KMS-11 (cell line): Measurements from ENCODE around the gene CCDC54.

ENCODE experiments used
- H2AFZ ChIP-seq: fragments of 200-600 bp; sonication (generic); 2 replicates; pipeline ENCODE4 v1.6.1; 2016; ENCODE audit warnings: antibody characterized with exemption, mixed run types, low read depth
- H3K27ac ChIP-seq: fragments of 200-600 bp; sonication (generic); 2 replicates; pipeline ENCODE4 v1.6.1; 2016; ENCODE audit warnings: mild to moderate bottlenecking, mixed run types
- H3K27me3 ChIP-seq: fragments of 200-600 bp; sonication (generic); 2 replicates; pipeline ENCODE4 v1.6.1; 2017; ENCODE audit warnings: mild to moderate bottlenecking, low read depth, mixed run types, moderate library complexity; ENCODE audit not compliant: insufficient read depth
- H3K36me3 ChIP-seq: fragments of 200-600 bp; sonication (generic); 2 replicates; pipeline ENCODE4 v1.6.1; 2017; ENCODE audit warnings: mild to moderate bottlenecking, mixed run types; ENCODE audit not compliant: insufficient read depth
- H3K4me1 ChIP-seq: fragments of 200-600 bp; sonication (generic); 2 replicates; pipeline ENCODE4 v1.6.1; 2016; ENCODE audit warnings: mild to moderate bottlenecking, low read depth, mixed run types; ENCODE audit not compliant: poor library complexity, severe bottlenecking
- H3K4me2 ChIP-seq: fragments of 200-600 bp; sonication (generic); 2 replicates; pipeline ENCODE4 v1.7.0; 2016; ENCODE audit warnings: mild to moderate bottlenecking, mixed run types
- H3K4me3 ChIP-seq: fragments of 200-600 bp; sonication (generic); IDR thresholded peaks from 2 replicates; pipeline ENCODE4 v1.6.1; 2017; ENCODE audit warnings: low read depth, low read length, mixed read lengths; ENCODE audit not compliant: insufficient read depth
- H3K79me2 ChIP-seq: fragments of 200-600 bp; sonication (generic); 2 replicates; pipeline ENCODE4 v1.6.1; 2016; ENCODE audit warnings: low read depth, mixed run types; ENCODE audit not compliant: insufficient read depth
- H3K9ac ChIP-seq: fragments of 200-600 bp; sonication (generic); 2 replicates; pipeline ENCODE4 v1.6.1; 2016; ENCODE audit warnings: mild to moderate bottlenecking, mixed run types
- H4K20me1 ChIP-seq: fragments of 200-600 bp; sonication (generic); 2 replicates; pipeline ENCODE4 v1.6.1; 2016; ENCODE audit warnings: mild to moderate bottlenecking, mixed run types; ENCODE audit not compliant: insufficient read depth
- TF ChIP-seq, protein P1 (sequence below): fragments of 200-600 bp; sonication (generic); conservative IDR thresholded peaks from 2 replicates; pipeline ENCODE4 v1.6.1; 2017; ENCODE audit warnings: low read depth, mild to moderate bottlenecking, antibody characterized with exemption, low read length, moderate library complexity, mixed read lengths

Gene CCDC54

DNA sequence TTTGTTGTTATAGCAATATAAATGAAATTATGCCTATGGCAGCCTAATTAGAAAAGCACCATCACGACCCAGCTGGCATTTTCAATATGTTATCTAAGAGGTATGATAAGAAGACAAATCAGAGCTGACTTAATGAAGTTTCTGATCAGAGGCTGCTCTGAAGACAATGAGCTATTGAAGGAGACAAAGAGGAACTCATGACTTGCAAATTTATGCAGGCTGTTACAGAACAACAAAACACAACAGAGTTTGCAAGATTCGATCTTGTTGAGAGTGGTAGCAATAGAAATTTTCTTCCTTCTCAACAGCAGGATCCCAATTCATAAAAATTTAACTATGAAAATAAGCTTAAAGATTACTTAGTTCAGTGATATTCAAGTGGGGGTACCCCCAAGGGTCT lies 7.7 kb downstream of the CCDC54 start:
- Histone ChIP-seq H3K4me3 (no peak overlapping the region), H3K9ac (no peak overlapping the region), H3K4me2 (no peak overlapping the region), H3K27ac (no peak overlapping the region), H2AFZ (no peak overlapping the region), H4K20me1 (no peaks in the 10 kb centered on the region), H3K4me1 (no peaks in the 10 kb centered on the region), H3K36me3 (no peaks in the 10 kb centered on the region), H3K79me2 (no peaks in the 10 kb centered on the region), H3K27me3 (no peaks in the 10 kb centered on the region)
- TF ChIP-seq, protein P1, sequence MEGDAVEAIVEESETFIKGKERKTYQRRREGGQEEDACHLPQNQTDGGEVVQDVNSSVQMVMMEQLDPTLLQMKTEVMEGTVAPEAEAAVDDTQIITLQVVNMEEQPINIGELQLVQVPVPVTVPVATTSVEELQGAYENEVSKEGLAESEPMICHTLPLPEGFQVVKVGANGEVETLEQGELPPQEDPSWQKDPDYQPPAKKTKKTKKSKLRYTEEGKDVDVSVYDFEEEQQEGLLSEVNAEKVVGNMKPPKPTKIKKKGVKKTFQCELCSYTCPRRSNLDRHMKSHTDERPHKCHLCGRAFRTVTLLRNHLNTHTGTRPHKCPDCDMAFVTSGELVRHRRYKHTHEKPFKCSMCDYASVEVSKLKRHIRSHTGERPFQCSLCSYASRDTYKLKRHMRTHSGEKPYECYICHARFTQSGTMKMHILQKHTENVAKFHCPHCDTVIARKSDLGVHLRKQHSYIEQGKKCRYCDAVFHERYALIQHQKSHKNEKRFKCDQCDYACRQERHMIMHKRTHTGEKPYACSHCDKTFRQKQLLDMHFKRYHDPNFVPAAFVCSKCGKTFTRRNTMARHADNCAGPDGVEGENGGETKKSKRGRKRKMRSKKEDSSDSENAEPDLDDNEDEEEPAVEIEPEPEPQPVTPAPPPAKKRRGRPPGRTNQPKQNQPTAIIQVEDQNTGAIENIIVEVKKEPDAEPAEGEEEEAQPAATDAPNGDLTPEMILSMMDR, result no peak

DNA sequence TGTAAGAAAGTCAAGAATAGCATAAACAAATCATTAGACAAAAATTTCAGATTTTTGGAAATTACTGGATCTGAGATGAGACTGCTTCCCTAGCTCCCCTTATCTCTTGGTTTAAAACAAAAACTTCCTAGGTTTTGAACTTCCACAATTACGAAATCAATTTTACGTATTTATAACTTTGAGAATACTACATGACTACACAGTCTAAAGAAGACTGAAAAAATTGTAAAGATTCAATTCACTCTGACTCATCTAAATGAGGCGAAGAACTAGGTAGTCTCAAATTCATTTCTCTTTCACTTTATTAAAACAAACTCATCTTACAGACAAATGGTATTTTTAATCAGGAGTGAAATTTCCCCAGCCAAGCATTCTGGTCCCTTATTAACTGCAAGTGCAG lies 10.3 kb downstream of the CCDC54 start:
- Histone ChIP-seq H3K4me1 (no peaks in the 10 kb centered on the region), H3K9ac (no peak overlapping the region), H3K27ac (no peak overlapping the region), H2AFZ (no peak overlapping the region), H3K4me3 (no peak overlapping the region), H3K79me2 (no peaks in the 10 kb centered on the region), H4K20me1 (no peaks in the 10 kb centered on the region; the same call in 1 of the 2 replicates), H3K36me3 (no peaks in the 10 kb centered on the region), H3K4me2 (no peak overlapping the region), H3K27me3 (no peaks in the 10 kb centered on the region)
- TF ChIP-seq, protein P1, result no peak

DNA sequence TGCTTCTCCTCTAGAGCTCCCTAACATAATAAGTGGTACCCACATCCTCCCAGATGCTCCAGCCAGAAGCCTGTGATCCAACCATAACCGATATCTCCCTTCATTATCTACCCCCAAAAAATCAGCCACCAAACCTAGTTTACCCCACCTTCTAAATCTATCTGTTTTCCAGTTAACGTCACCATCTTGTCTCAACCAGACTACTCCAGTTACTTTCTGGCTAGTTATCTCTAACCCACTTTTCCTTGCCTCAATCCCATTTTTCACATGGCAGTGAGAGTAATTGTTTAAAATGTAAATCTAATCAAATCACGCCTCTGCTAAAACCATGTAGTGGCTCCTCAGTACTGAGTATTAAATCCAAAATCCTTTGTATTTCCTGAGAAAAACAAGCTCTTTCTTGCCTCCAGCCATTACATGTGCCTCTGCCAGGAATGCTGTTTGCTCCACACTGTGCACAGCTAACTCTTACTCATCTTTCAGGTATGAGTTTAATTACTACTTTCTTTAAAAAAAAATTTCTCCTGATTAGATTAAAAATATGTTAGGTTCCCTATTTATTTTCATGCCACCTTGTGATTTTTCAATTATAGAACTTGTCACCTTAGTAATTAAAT lies 15.4 kb downstream of the CCDC54 start:
- Histone ChIP-seq H2AFZ (no peak overlapping the region), H3K36me3 (no peaks in the 10 kb centered on the region; the same call in 1 of the 2 replicates)

DNA sequence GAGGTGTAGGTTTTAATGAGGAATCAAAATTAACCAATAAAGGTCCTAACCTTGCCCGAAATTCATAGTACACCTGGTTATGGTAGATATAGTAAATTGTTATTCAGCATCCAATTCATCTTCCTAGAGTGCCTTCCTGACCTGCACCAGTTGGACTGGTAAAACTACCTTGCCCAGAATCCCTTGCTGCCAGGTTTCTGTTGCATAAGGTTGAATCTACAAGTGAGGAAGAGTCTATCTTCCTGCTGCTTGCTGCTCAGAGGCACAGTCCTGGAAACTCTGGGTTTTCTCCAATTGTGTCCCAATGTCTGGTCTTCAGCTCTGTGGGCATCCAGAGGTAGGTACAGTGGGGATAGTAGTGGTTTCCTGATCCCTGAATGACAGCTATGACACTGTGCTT lies 17.3 kb downstream of the CCDC54 start:
- Histone ChIP-seq H3K9ac (no peak overlapping the region), H3K27ac (no peak overlapping the region), H3K4me1 (no peaks in the 10 kb centered on the region), H2AFZ (no peak overlapping the region), H3K4me2 (no peak overlapping the region), H4K20me1 (no peaks in the 10 kb centered on the region; the same call in 1 of the 2 replicates), H3K27me3 (no peaks in the 10 kb centered on the region), H3K79me2 (no peaks in the 10 kb centered on the region), H3K4me3 (no peak overlapping the region), H3K36me3 (no peaks in the 10 kb centered on the region; the same call in 1 of the 2 replicates)
- TF ChIP-seq, protein P1, result no peak

More for the DNA sequence above, 15.4 kb downstream of the CCDC54 start:
- no peaks in the 10 kb centered on the region; the same call in 1 of the 2 replicates for H4K20me1 ChIP-seq
- H3K27me3 ChIP-seq, result no peaks in the 10 kb centered on the region
- no peak overlapping the region for H3K27ac ChIP-seq
- H3K4me2 ChIP-seq, result no peak overlapping the region
- H3K9ac ChIP-seq, result no peak overlapping the region
- H3K79me2 ChIP-seq, result no peaks in the 10 kb centered on the region
- no peaks in the 10 kb centered on the region for H3K4me1 ChIP-seq
- TF ChIP-seq, protein P1, result no peak
- no peak overlapping the region for H3K4me3 ChIP-seq
